Activated CD4-positive, alpha-beta T cell treated with anti-CD3 and anti-CD28 coated beads for 36 hours (primary cell): ENCODE results near the gene CREB3L4. TPM values are rescaled to one million over a fixed set of nuclear protein-coding genes. Genes with fewer than 3 reads are reported as not detected.
"Not testable (repeated sequence)": the region's sequence is repeated elsewhere in the genome, so short reads cannot be mapped to it uniquely, and the experiment has no call there.

ENCODE experiments used
- ATAC-seq: fragments of 200-7000 bp; cut with Tn5 transposase; one replicate; pipeline ENCODE4 v1.10.0; 2021; ENCODE audit warnings: mild to moderate bottlenecking, moderate library complexity
- CTCF ChIA-PET: fragments of 350-600 bp; sonication (Branson Sonifier 250); formaldehyde crosslinking; loops from one replicate; lab custom pipeline; 2021; ENCODE audit warnings: antibody characterized with exemption; lab: Charles Lee
- POLR2A ChIA-PET: fragments of 350-600 bp; sonication (Branson Sonifier 250); formaldehyde crosslinking; loops from one replicate; lab custom pipeline; 2021; ENCODE audit warnings: antibody characterized with exemption, inconsistent platforms; lab: Charles Lee
- DNase-seq: peaks from one replicate; pipeline ENCODE4 v3.0.0-alpha.2; 2020
- H3K27ac Mint-ChIP-seq: one replicate; pipeline ENCODE4 v1.8.0; 2021; ENCODE audit warnings: mixed read lengths
- H3K27me3 Mint-ChIP-seq: one replicate; pipeline ENCODE4 v1.8.0; 2021; ENCODE audit warnings: mixed read lengths
- H3K36me3 Mint-ChIP-seq: one replicate; pipeline ENCODE4 v1.8.0; 2021; ENCODE audit warnings: low read depth, mixed read lengths
- H3K4me1 Mint-ChIP-seq: one replicate; pipeline ENCODE4 v1.8.0; 2021; ENCODE audit warnings: mixed read lengths
- H3K4me3 Mint-ChIP-seq: one replicate; pipeline ENCODE4 v1.8.0; 2021; ENCODE audit warnings: mild to moderate bottlenecking, moderate library complexity, mixed read lengths
- H3K9me3 Mint-ChIP-seq: one replicate; pipeline ENCODE4 v1.8.0; 2021; ENCODE audit warnings: low read depth, mixed read lengths
- intact Hi-C, 2 experiments: fragments of 100-400 bp; cut with DNase I in 1 of 2; cut with micrococcal nuclease in 1 of 2; formaldehyde crosslinking; loops; one replicate each; pipeline versions ENCODE4 v1.14.2 to v1.15.1; 2022 to 2024; cut with DNase I, micrococcal nuclease
- total RNA-seq, 2 experiments: library from RNA; stranded (reverse); gene quantifications; one replicate each; pipeline ENCODE4 v1.2.3, GENCODE V29; 2021

Gene CREB3L4
- total RNA-seq, 2 experiments from 2014 or later: 8.5 to 9.1 TPM

- ATAC-seq (peak; percentile 61), DNase-seq (peak; percentile 75)
- Mint-ChIP-seq H3K27ac (peak overlapping the region; percentile 71), H3K4me1 (peaks cover 34% of the 10 kb centered on the region), H3K9me3 (no peaks in the 10 kb centered on the region), H3K27me3 (no peaks in the 10 kb centered on the region), H3K36me3 (no peaks in the 10 kb centered on the region), H3K4me3 (peak overlapping the region; percentile 68)
- CTCF ChIA-PET: interaction anchor here (0.6 to 7.7 kb wide), 16 partner anchors 10 to 475 kb away, joined by 3 to 66 read pairs (median 4); partner anchors contain the start of genes CREB3L4, DENND4B and JTB
- intact Hi-C loops: loop anchor here in 1 of 2 experiments (5.0 kb wide), 1 partner anchor 38 kb away; the partner anchor contains the start of gene DENND4B
- POLR2A ChIA-PET: interaction anchor here (1.1 to 1.3 kb wide), 2 partner anchors 18 to 40 kb away, joined by 3 to 8 read pairs; partner anchors contain the start of gene CREB3L4
These were observed 17.7 kb downstream of the CREB3L4 start for GRCh38 chr1:153985341-153985912.

- Mint-ChIP-seq H3K4me3 (peak within 1 kb of the TSS; percentile 73), H3K9me3 (no peaks in the 10 kb centered on the region), H3K27me3 (no peaks in the 10 kb centered on the region), H3K27ac (peak within 1 kb of the TSS; percentile 86), H3K36me3 (peaks cover 7% of the 10 kb centered on the region), H3K4me1 (peaks cover 35% of the 10 kb centered on the region)
- intact Hi-C loops: loop anchor here (1.0 to 5.0 kb wide), 11 partner anchors 9 to 308 kb away; partner anchors contain the start of genes CREB3L4 (in 2 of the 2), DENND4B (in 2 of the 2), JTB (in 1 of the 2) and NPR1 (in 1 of the 2)
- DNase-seq (peak; percentile 38), ATAC-seq (no peak)
- ChIA-PET POLR2A (interaction anchor here (0.6 to 1.3 kb wide), 5 partner anchors 8 to 368 kb away, joined by 3 to 8 read pairs (median 4); partner anchors contain the start of genes CREB3L4 and JTB), CTCF (interaction anchor here (0.6 to 7.7 kb wide), 28 partner anchors 10 to 476 kb away, joined by 3 to 66 read pairs (median 4); partner anchors contain the start of genes CREB3L4, CRTC2, DENND4B and JTB)
These were observed 18.4 kb downstream of the CREB3L4 start, which contains the start of gene RAB13 for GRCh38 chr1:153985941-153986761. Gene RAB13 (minus strand): TSS chr1:153986339. CDS start chr1:153986236, 103 bp downstream.

GRCh38 chr1:153987621-153988020, 19.9 kb downstream of the CREB3L4 start:
- H3K9me3 Mint-ChIP-seq: no peaks in the 10 kb centered on the region
- peaks cover 22% of the 10 kb centered on the region for H3K36me3 Mint-ChIP-seq
- H3K27ac Mint-ChIP-seq: no peak overlapping the region
- DNase-seq (no peak), ATAC-seq (no peak)
- no peaks in the 10 kb centered on the region for H3K27me3 Mint-ChIP-seq
- intact Hi-C loops: loop anchor here (1.0 to 5.0 kb wide), 3 partner anchors 21 to 477 kb away; partner anchors contain the start of genes CREB3L4 (in 1 of the 2) and DENND4B (in 1 of the 2)
- peaks cover 47% of the 10 kb centered on the region for H3K4me1 Mint-ChIP-seq
- no peak overlapping the region for H3K4me3 Mint-ChIP-seq
- ChIA-PET POLR2A (no interaction called here), CTCF (interaction anchor here (0.5 to 7.7 kb wide), 25 partner anchors 11 to 477 kb away, joined by 3 to 66 read pairs (median 4); partner anchors contain the start of genes CREB3L4, CRTC2, DENND4B and JTB)

- Mint-ChIP-seq H3K4me1 (peaks cover 49% of the 10 kb centered on the region), H3K27me3 (no peaks in the 10 kb centered on the region), H3K27ac (peak within 1 kb of the TSS; percentile 96), H3K9me3 (no peaks in the 10 kb centered on the region), H3K36me3 (peaks cover 46% of the 10 kb centered on the region), H3K4me3 (peak within 1 kb of the TSS; percentile 93)
- peak; percentile 90 for ATAC-seq
- CTCF ChIA-PET: interaction anchor here (0.6 to 7.7 kb wide), 9 partner anchors 15 to 1059 kb away, joined by 3 to 66 read pairs (median 3); partner anchors contain the start of genes GATAD2B and JTB
- peak; percentile 91 for DNase-seq
- intact Hi-C loops: loop anchor here (1.0 to 5.0 kb wide), 18 partner anchors 13 to 337 kb away; partner anchors contain the start of genes CRTC2 (in 2 of the 2), HAX1 (in 2 of the 2), ATP8B2 (in 1 of the 2) and DENND4B (in 1 of the 2)
- POLR2A ChIA-PET: interaction anchor here (0.5 to 2.0 kb wide), 27 partner anchors 8 to 459 kb away, joined by 3 to 41 read pairs (median 4); partner anchors contain the start of genes CHTOP, CREB3L4, CRTC2 and DENND4B
These were observed 22.9 kb downstream of the CREB3L4 start, which contains the start of gene RPS27 for GRCh38 chr1:153990468-153991150. Gene RPS27 (plus strand): TSS chr1:153990762. CDS start chr1:153990797, 35 bp downstream.

- no peaks in the 10 kb centered on the region for H3K27me3 Mint-ChIP-seq
- ATAC-seq (no peak), DNase-seq (no peak)
- H3K36me3 Mint-ChIP-seq: peaks cover 49% of the 10 kb centered on the region
- H3K4me3 Mint-ChIP-seq: peak overlapping the region; percentile 93
- ChIA-PET POLR2A (interaction anchor here (0.5 to 2.0 kb wide), 14 partner anchors 11 to 459 kb away, joined by 3 to 41 read pairs (median 5); partner anchors contain the start of genes CREB3L4, CRTC2, DENND4B and GATAD2B), CTCF (interaction anchor here (0.6 to 7.7 kb wide), 4 partner anchors 15 to 1059 kb away, joined by 3 to 66 read pairs (median 5); partner anchors contain the start of gene JTB)
- H3K9me3 Mint-ChIP-seq: no peaks in the 10 kb centered on the region
- peaks cover 44% of the 10 kb centered on the region for H3K4me1 Mint-ChIP-seq
- intact Hi-C loops: loop anchor here (2.0 to 5.0 kb wide), 7 partner anchors 68 to 336 kb away; partner anchors contain the start of genes ATP8B2 (in 1 of the 2), GATAD2B (in 1 of the 2), HAX1 (in 1 of the 2) and NUP210L (in 1 of the 2)
- peak overlapping the region; percentile 96 for H3K27ac Mint-ChIP-seq
These were observed 23.5 kb downstream of the CREB3L4 start for GRCh38 chr1:153991151-153991630.

- Mint-ChIP-seq H3K4me1 (peaks cover 39% of the 10 kb centered on the region), H3K9me3 (no peaks in the 10 kb centered on the region), H3K27ac (peak overlapping the region; percentile 96), H3K36me3 (peaks cover 49% of the 10 kb centered on the region), H3K27me3 (no peaks in the 10 kb centered on the region), H3K4me3 (peak overlapping the region; percentile 93)
- no peak for ATAC-seq
- ChIA-PET POLR2A (interaction anchor here (0.6 to 2.0 kb wide), 6 partner anchors 14 to 88 kb away, joined by 3 to 25 read pairs (median 16); partner anchors contain the start of genes DENND4B, GATAD2B, JTB and SLC39A1), CTCF (interaction anchor here (0.6 to 7.7 kb wide), 3 partner anchors 16 to 1329 kb away, joined by 3 to 66 read pairs (median 4); partner anchors contain the start of genes JTB and RUSC1)
- intact Hi-C loops: loop anchor here (2.0 to 5.0 kb wide), 7 partner anchors 69 to 335 kb away; partner anchors contain the start of genes ATP8B2 (in 1 of the 2), GATAD2B (in 1 of the 2), HAX1 (in 1 of the 2) and NUP210L (in 1 of the 2)
- DNase-seq: no peak
These were observed 24.1 kb downstream of the CREB3L4 start for GRCh38 chr1:153991806-153992205.

GRCh38 chr1:153995202-153995601, 27.5 kb downstream of the CREB3L4 start:
- POLR2A ChIA-PET: interaction anchor here (0.6 kb wide), 1 partner anchor 270 kb away, joined by 4 read pairs; no protein-coding TSS in a partner anchor
- peak overlapping the region; percentile 37 for H3K27ac Mint-ChIP-seq
- intact Hi-C loops: no loop called here
- H3K4me3 Mint-ChIP-seq: no peak overlapping the region
- peaks cover 29% of the 10 kb centered on the region for H3K4me1 Mint-ChIP-seq
- ATAC-seq: no peak
- no peak for DNase-seq
- peaks cover 49% of the 10 kb centered on the region for H3K36me3 Mint-ChIP-seq
- CTCF ChIA-PET: interaction anchor here (0.8 kb wide), 2 partner anchors 11 to 177 kb away, joined by 3 read pairs; no protein-coding TSS in a partner anchor
- H3K27me3 Mint-ChIP-seq: no peaks in the 10 kb centered on the region
- H3K9me3 Mint-ChIP-seq: no peaks in the 10 kb centered on the region

GRCh38 chr1:153995640-153996039, 27.9 kb downstream of the CREB3L4 start:
- no peaks in the 10 kb centered on the region for H3K9me3 Mint-ChIP-seq
- DNase-seq: no peak

GRCh38 chr1:153996882-153997281, 29.2 kb downstream of the CREB3L4 start:
- H3K36me3 Mint-ChIP-seq: peaks cover 35% of the 10 kb centered on the region
- H3K4me1 Mint-ChIP-seq: peaks cover 21% of the 10 kb centered on the region
- DNase-seq, ATAC-seq, H3K9me3 Mint-ChIP-seq, H3K27ac Mint-ChIP-seq, H3K27me3 Mint-ChIP-seq, H3K4me3 Mint-ChIP-seq, POLR2A ChIA-PET, intact Hi-C loops: not testable (repeated sequence)
- CTCF ChIA-PET: interaction anchor here (1.2 kb wide), 1 partner anchor 321 kb away, joined by 3 read pairs; no protein-coding TSS in a partner anchor

More at GRCh38 chr1:153995640-153996039, 27.9 kb downstream of the CREB3L4 start:
- intact Hi-C loops: no loop called here
- POLR2A ChIA-PET: interaction anchor here (0.7 kb wide), 1 partner anchor 21 kb away, joined by 4 read pairs; no protein-coding TSS in a partner anchor
- Mint-ChIP-seq H3K36me3 (peaks cover 48% of the 10 kb centered on the region), H3K4me3 (no peak overlapping the region), H3K27ac (no peak overlapping the region), H3K4me1 (peaks cover 26% of the 10 kb centered on the region), H3K27me3 (no peaks in the 10 kb centered on the region)
- no peak for ATAC-seq
- CTCF ChIA-PET: interaction anchor here (0.8 kb wide), 3 partner anchors 11 to 177 kb away, joined by 3 to 4 read pairs (median 3); no protein-coding TSS in a partner anchor
